ENCODE results near the gene DDX1.

- peak in 1 of 2 donors; percentile 55 for TF ChIP-seq POLR2A (IDR thresholded peaks at IDR 0.05)
- TF ChIP-seq, protein P1, sequence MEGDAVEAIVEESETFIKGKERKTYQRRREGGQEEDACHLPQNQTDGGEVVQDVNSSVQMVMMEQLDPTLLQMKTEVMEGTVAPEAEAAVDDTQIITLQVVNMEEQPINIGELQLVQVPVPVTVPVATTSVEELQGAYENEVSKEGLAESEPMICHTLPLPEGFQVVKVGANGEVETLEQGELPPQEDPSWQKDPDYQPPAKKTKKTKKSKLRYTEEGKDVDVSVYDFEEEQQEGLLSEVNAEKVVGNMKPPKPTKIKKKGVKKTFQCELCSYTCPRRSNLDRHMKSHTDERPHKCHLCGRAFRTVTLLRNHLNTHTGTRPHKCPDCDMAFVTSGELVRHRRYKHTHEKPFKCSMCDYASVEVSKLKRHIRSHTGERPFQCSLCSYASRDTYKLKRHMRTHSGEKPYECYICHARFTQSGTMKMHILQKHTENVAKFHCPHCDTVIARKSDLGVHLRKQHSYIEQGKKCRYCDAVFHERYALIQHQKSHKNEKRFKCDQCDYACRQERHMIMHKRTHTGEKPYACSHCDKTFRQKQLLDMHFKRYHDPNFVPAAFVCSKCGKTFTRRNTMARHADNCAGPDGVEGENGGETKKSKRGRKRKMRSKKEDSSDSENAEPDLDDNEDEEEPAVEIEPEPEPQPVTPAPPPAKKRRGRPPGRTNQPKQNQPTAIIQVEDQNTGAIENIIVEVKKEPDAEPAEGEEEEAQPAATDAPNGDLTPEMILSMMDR (IDR thresholded peaks at IDR 0.05), result no peak
These were observed 30.6 kb upstream of the DDX1 start, which contains the start of gene NBAS for GRCh38 chr2:15560988-15561573.
